ENCODE measurements around the gene CXorf49B. TPM values are rescaled to one million over a fixed set of nuclear protein-coding genes. Genes with fewer than 3 reads are reported as not detected.

The CXorf49B gene
- total RNA-seq, 2 donors from 2014 or later = not detected

DNA sequence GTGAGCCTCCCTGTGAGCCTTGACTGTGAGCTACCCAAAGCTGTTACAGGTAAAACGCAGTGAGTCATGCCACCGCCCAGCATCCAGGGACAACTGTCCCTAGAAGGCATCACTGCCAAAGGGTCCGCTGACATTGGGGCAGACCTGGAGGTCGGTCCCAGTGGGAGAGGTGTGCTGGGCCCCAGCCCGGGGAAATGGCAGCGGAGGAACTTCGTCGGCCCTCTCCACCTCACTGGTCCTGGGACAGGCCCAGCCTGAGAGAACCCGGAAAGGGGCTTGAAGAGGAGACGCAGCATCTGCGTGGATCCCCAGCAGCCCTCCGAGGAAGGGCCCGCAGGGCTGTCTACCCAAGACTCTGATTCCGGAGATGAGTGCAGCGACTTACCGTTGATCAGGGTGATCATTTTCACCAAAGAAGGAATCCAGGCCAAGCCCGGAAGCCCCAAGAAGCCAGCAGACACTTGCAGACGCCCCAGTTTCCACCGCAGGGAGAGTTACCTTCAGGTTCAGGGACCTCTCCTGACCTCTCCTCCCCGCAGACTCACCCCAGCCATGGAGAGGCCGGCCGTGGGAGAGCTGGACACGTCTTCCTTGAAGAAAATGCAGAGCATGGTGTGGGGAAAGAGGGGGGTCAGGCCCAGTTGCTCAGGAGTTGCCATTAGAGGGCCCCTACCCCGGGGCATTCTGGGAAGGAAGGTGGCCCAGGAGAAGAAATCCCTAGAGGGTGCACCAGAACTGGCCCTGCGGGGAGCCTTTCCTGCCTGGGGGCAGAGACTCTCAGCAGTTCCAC lies 51.2 kb downstream of the CXorf49B start:
- intact Hi-C loops (cut with DNase I) = no loop called here
- ATAC-seq (no peak), DNase-seq (no peak)

- ATAC-seq (peak in 1 of 2 donors; percentile 34), DNase-seq (no peak)
- intact Hi-C loops (cut with DNase I) = no loop called here
These were observed 52.2 kb downstream of the CXorf49B start for GRCh38 chrX:71815121-71815905.

DNA sequence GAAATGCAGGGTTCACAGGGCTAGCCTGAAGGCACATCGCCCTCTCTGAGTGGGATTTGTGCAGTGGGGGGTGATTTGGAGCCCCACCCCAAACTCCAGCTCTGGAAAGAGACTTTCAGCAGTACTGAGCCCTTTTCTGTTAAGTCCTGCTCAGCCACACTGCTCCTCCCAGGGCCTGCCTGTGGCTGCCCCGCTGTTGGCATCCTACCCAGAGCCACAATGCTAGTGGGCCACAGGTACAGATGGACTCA lies 52.7 kb downstream of the CXorf49B start:
- intact Hi-C loops (cut with DNase I) = no loop called here
- ATAC-seq (no peak), DNase-seq (no peak)

Other genes with a start within 250 kb of the CXorf49B start
- gene OGT, start 230.2 kb upstream of the CXorf49B start, total RNA-seq = 10 to 100 TPM; 64.7 to 68.8 TPM
- 1 to 10 TPM; 1.2 to 1.3 TPM for gene GCNA, start 184.9 kb upstream of the CXorf49B start, total RNA-seq
- gene CXCR3, start 144.8 kb upstream of the CXorf49B start, total RNA-seq = under 1 TPM; 0.24 to 0.82 TPM
- not detected for gene CXorf49, start 45.1 kb upstream of the CXorf49B start, total RNA-seq
- 1 to 10 TPM; 6.1 to 8.8 TPM for gene NHSL2, start 147.5 kb downstream of the CXorf49B start, total RNA-seq